Sigmoid colon (tissue), 7 donors: Measurements from ENCODE around the gene SECISBP2L. TPM values are rescaled to one million over a fixed set of nuclear protein-coding genes. Genes with fewer than 3 reads are reported as not detected.

Experiments
- DNase-seq: peaks from one replicate; pipeline ENCODE4 v3.0.0-alpha.2; 2019
- H3K27ac ChIP-seq, 4 donors: fragments of 200-600 bp; sonication (generic); one replicate each; pipeline ENCODE4 v1.5.1; 2016 to 2019; ENCODE audit warnings: mild to moderate bottlenecking in 1 of 4
- H3K27me3 ChIP-seq, 3 donors: fragments of 200-600 bp; sonication (generic); one replicate each; pipeline ENCODE4 v1.5.1; 2019; ENCODE audit warnings: mild to moderate bottlenecking in 1 of 3
- H3K36me3 ChIP-seq, 4 donors: fragments of 200-600 bp; sonication (generic); one replicate each; pipeline ENCODE4 v1.5.1; 2016 to 2019
- H3K4me1 ChIP-seq, 4 donors: fragments of 200-600 bp; sonication (generic); one replicate each; pipeline ENCODE4 v1.5.1; 2017 to 2019
- H3K4me3 ChIP-seq, 4 donors: fragments of 200-600 bp; sonication (generic); one replicate each; pipeline ENCODE4 v1.5.1; 2017 to 2019; ENCODE audit warnings: mild to moderate bottlenecking in 2 of 4, moderate library complexity in 1 of 4
- H3K9me3 ChIP-seq, 4 donors: fragments of 200-600 bp in 3 of 4; sonication (generic) in 3 of 4; one replicate each; pipeline versions ENCODE4 v1.5.1 to v1.6.1; 2013 to 2019
- CTCF ChIP-seq, 4 experiments: fragments of 450-650 bp in 3 of 4; fragments of 200-600 bp in 1 of 4; IDR thresholded peaks; one replicate each; pipeline ENCODE4 v1.5.1; 2016 to 2019; ENCODE audit warnings: antibody characterized with exemption in 4 of 4, mild to moderate bottlenecking in 3 of 4, moderate library complexity in 2 of 4
- EP300 ChIP-seq, 4 donors: sonication (generic); formaldehyde crosslinking; IDR thresholded peaks; one replicate each; pipeline ENCODE4 v1.6.1; 2017; ENCODE audit warnings: antibody characterized with exemption in 4 of 4
- POLR2A ChIP-seq, 2 donors: fragments of 450-650 bp; IDR thresholded peaks; one replicate each; pipeline ENCODE4 v1.6.1; 2016; ENCODE audit warnings: antibody characterized with exemption in 2 of 2, mild to moderate bottlenecking in 2 of 2, moderate library complexity in 2 of 2
- POLR2AphosphoS5 ChIP-seq, 4 donors: sonication (generic); formaldehyde crosslinking; IDR thresholded peaks; one replicate each; pipeline ENCODE4 v1.6.1; 2017; ENCODE audit warnings: antibody characterized with exemption in 4 of 4
- WGBS, 2 donors: extraction: QIAGEN DNeasy Blood & Tissue Kit; methylation state at CpG; one replicate each; pipeline ENCODE4 v1.1.7; 2013; 5-methylcytosine and 5-hydroxymethylcytosine counted together
- intact Hi-C: fragments of 100-400 bp; cut with DNase I; formaldehyde crosslinking; loops from one replicate; pipeline ENCODE4 v1.15.1; 2023
- polyA plus RNA-seq, 3 donors: library from polyadenylated mRNA; stranded (reverse); fragments of 200-250 nt; gene quantifications; one replicate each; pipeline ENCODE4 v1.2.3, GENCODE V29; 2013
- total RNA-seq, 4 donors: library from RNA; depleted of rRNA; stranded (reverse); fragments of >200 nt; gene quantifications; one replicate each; pipeline ENCODE4 v1.1.0, GENCODE V29; 2016
- donor health status: healthy with polysubstance abuse.
- donor health status: Bipolar disorder and iron deficiency.
- donor health status: healthy.

The SECISBP2L gene
- total and polyA plus RNA-seq, 7 donors = 7.2 to 47.6 (median 34.1) TPM

- 93 to 95% methylated on average over 5 of the region's 5 CpGs for WGBS, 2 donors
- intact Hi-C loops = no loop called here
- H3K36me3 ChIP-seq = peaks cover 4 to 43% (median 8%) of the 10 kb centered on the region in 4 donors
- DNase-seq = no peak
- H3K27me3 ChIP-seq = no peaks in the 10 kb centered on the region
- H3K27ac ChIP-seq = no peak overlapping the region
- no peaks in the 10 kb centered on the region for H3K9me3 ChIP-seq
- TF ChIP-seq POLR2A (IDR thresholded peaks at IDR 0.05) (no peak), CTCF (IDR thresholded peaks at IDR 0.05) (no peak), EP300 (IDR thresholded peaks at IDR 0.05) (no peak), POLR2AphosphoS5 (IDR thresholded peaks at IDR 0.05) (no peak)
- H3K4me1 ChIP-seq = peaks cover 0 to 23% (median 11%) of the 10 kb centered on the region in 4 donors
- no peak overlapping the region for H3K4me3 ChIP-seq
Measured at GRCh38 chr15:49032601-49033145, 13.6 kb downstream of the SECISBP2L start.

DNA sequence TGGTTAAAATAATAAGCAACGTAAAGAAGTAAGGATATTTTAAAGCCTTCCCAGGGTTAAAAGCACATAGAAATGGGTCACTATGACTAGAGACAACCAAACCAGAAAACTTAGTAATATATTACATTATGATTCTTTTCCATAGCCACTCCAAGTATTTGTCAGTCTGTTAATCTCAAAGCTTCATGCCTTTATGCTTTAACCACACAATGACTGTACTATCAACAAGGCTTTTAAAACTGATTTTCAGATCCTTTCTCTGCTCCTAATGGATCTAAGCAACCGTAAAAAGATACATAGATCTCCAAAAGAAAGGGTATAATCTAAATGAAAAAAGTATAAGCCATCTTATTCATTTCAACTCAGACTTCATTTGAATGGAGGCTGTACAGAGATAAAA, 14.4 kb downstream of the SECISBP2L start:
- no peak overlapping the region for H3K27ac ChIP-seq
- H3K4me1 ChIP-seq = peaks cover 0 to 17% (median 5%) of the 10 kb centered on the region in 4 donors
- H3K4me3 ChIP-seq = no peak overlapping the region
- no peaks in the 10 kb centered on the region for H3K27me3 ChIP-seq
- intact Hi-C loops = no loop called here
- no peak for DNase-seq
- H3K9me3 ChIP-seq = no peaks in the 10 kb centered on the region
- peaks cover 6 to 51% (median 12%) of the 10 kb centered on the region in 4 donors for H3K36me3 ChIP-seq
- TF ChIP-seq CTCF (IDR thresholded peaks at IDR 0.05) (no peak), POLR2AphosphoS5 (IDR thresholded peaks at IDR 0.05) (no peak), EP300 (IDR thresholded peaks at IDR 0.05) (no peak), POLR2A (IDR thresholded peaks at IDR 0.05) (no peak)
- WGBS, 2 donors = 93 to 95% methylated on average over 2 of the region's 2 CpGs

DNA sequence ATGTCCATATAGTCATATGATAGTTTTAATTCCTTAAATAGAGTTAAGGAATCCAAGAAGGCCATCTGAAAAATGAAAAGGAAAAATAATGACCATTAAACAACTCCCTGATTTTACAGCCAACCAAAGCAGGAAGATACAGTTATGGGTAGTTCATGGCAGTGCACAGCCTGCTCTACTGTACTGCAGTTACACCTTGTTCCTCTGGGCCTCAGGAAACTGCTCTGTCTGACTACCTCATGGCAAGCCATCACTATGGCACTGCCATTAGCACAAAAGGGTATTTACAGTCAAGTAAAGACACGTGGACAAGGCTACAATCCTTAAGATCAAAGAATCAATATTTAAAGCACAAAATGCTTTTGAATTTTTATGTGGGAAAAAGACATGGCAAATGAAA, 19.5 kb downstream of the SECISBP2L start:
- intact Hi-C loops = no loop called here
- Histone ChIP-seq H3K4me3 (no peak overlapping the region), H3K4me1 (no peaks in the 10 kb centered on the region), H3K9me3 (no peaks in the 10 kb centered on the region), H3K27ac (no peak overlapping the region), H3K36me3 (peaks cover 6 to 65% (median 17%) of the 10 kb centered on the region in 4 donors), H3K27me3 (no peaks in the 10 kb centered on the region)
- WGBS, 2 donors = 85 to 91% methylated on average over 1 of the region's 1 CpG
- TF ChIP-seq CTCF (IDR thresholded peaks at IDR 0.05) (no peak), POLR2AphosphoS5 (IDR thresholded peaks at IDR 0.05) (no peak), EP300 (IDR thresholded peaks at IDR 0.05) (no peak), POLR2A (IDR thresholded peaks at IDR 0.05) (no peak)
- DNase-seq = no peak

GRCh38 chr15:49024840-49025239, 21.4 kb downstream of the SECISBP2L start:
- Histone ChIP-seq H3K4me3 (no peak overlapping the region), H3K36me3 (peaks cover 6 to 83% (median 17%) of the 10 kb centered on the region in 4 donors), H3K27ac (no peak overlapping the region), H3K27me3 (no peaks in the 10 kb centered on the region), H3K4me1 (no peaks in the 10 kb centered on the region), H3K9me3 (no peaks in the 10 kb centered on the region)
- no peak for DNase-seq
- TF ChIP-seq POLR2A (IDR thresholded peaks at IDR 0.05) (no peak), EP300 (IDR thresholded peaks at IDR 0.05) (no peak), POLR2AphosphoS5 (IDR thresholded peaks at IDR 0.05) (no peak), CTCF (IDR thresholded peaks at IDR 0.05) (no peak)
- 78 to 86% methylated on average over 1 of the region's 1 CpG for WGBS, 2 donors
- intact Hi-C loops = no loop called here

GRCh38 chr15:49023354-49023753, 22.9 kb downstream of the SECISBP2L start:
- DNase-seq = no peak
- WGBS, 2 donors = 89 to 90% methylated on average over 3 of the region's 3 CpGs
- H3K9me3 ChIP-seq = no peaks in the 10 kb centered on the region
- TF ChIP-seq POLR2AphosphoS5 (IDR thresholded peaks at IDR 0.05) (no peak), EP300 (IDR thresholded peaks at IDR 0.05) (no peak), POLR2A (IDR thresholded peaks at IDR 0.05) (no peak), CTCF (IDR thresholded peaks at IDR 0.05) (no peak)
- no peak overlapping the region for H3K27ac ChIP-seq
- no peak overlapping the region for H3K4me3 ChIP-seq
- no peaks in the 10 kb centered on the region for H3K4me1 ChIP-seq
- H3K36me3 ChIP-seq = peaks cover 6 to 84% (median 20%) of the 10 kb centered on the region in 4 donors
- no peaks in the 10 kb centered on the region for H3K27me3 ChIP-seq
- intact Hi-C loops = no loop called here
